Lung (tissue), 12 donors: ENCODE results near the gene LAMP1. TPM values are rescaled to one million over a fixed set of nuclear protein-coding genes. Genes with fewer than 3 reads are reported as not detected.

ENCODE experiments used
- ATAC-seq: fragments of 200-7000 bp; cut with Tn5 transposase; one replicate; pipeline ENCODE4 v1.9.1; 2020; ENCODE audit warnings: moderate number of reproducible peaks; ENCODE audit not compliant: insufficient read depth, low FRiP score
- DNase-seq, 3 donors: peaks; one replicate each; pipeline ENCODE4 v3.0.0-alpha.2; 2013 to 2017
- H3K27ac ChIP-seq, 2 donors: one replicate each; pipeline ENCODE4 v1.5.1; 2013; ENCODE audit warnings: mild to moderate bottlenecking in 2 of 2, moderate library complexity in 2 of 2, control low read depth in 1 of 2, inconsistent platforms in 1 of 2, low read depth in 1 of 2, low read length in 1 of 2
- H3K27me3 ChIP-seq, 3 donors: one replicate each; pipeline ENCODE4 v1.5.1; 2013; ENCODE audit warnings: low read length in 2 of 3; ENCODE audit not compliant: control insufficient read depth in 3 of 3, insufficient read depth in 3 of 3
- H3K36me3 ChIP-seq, 4 donors: one replicate each; pipeline ENCODE4 v1.5.1; 2013; ENCODE audit warnings: low read length in 4 of 4, mild to moderate bottlenecking in 1 of 4, moderate library complexity in 1 of 4; ENCODE audit not compliant: control insufficient read depth in 4 of 4, insufficient read depth in 4 of 4
- H3K4me1 ChIP-seq, 5 donors: one replicate each; pipeline ENCODE4 v1.5.1; 2013; ENCODE audit warnings: low read length in 5 of 5, mild to moderate bottlenecking in 2 of 5, moderate library complexity in 1 of 5; ENCODE audit not compliant: control insufficient read depth in 5 of 5, insufficient read depth in 5 of 5
- H3K4me3 ChIP-seq: one replicate; pipeline ENCODE4 v1.5.1; 2013; ENCODE audit warnings: mild to moderate bottlenecking, control low read depth, moderate library complexity
- H3K9ac ChIP-seq, 2 donors: one replicate each; pipeline ENCODE4 v1.5.1; 2013; ENCODE audit warnings: low read length in 2 of 2, control low read depth in 1 of 2; ENCODE audit not compliant: insufficient read depth in 1 of 2
- H3K9me3 ChIP-seq, 4 donors: one replicate each; pipeline ENCODE4 v1.5.1; 2013; ENCODE audit warnings: low read length in 3 of 4, mild to moderate bottlenecking in 1 of 4, moderate library complexity in 1 of 4; ENCODE audit not compliant: control insufficient read depth in 4 of 4, insufficient read depth in 3 of 4
- CTCF ChIP-seq: IDR thresholded peaks from 2 replicates; pipeline ENCODE4 v1.5.1; 2012; ENCODE audit warnings: mild to moderate bottlenecking; ENCODE audit errors: control extremely low read depth, extremely low read depth
- WGBS, 2 donors: extraction: QIAGEN DNeasy Blood & Tissue Kit; methylation state at CpG; one replicate each; pipeline ENCODE4 v1.1.7; 2013; 5-methylcytosine and 5-hydroxymethylcytosine counted together
- polyA plus RNA-seq, 2 donors: library from polyadenylated mRNA; stranded (reverse); fragments of 200-250 nt; gene quantifications; one replicate each; pipeline ENCODE4 v1.2.1, GENCODE V29; 2013
- total RNA-seq, 2 donors: library from RNA; depleted of rRNA in 1 of 2; stranded (reverse); fragments of >200 nt in 1 of 2; gene quantifications; one replicate each; pipeline ENCODE4 v1.2.1, GENCODE V29; 2014 to 2021
- donor health status: control.
- donor health status: control.
- donor health status: Bipolar disorder and iron deficiency.
- donor health status: healthy.
- donor health status: DM: yes; HTN: yes; CAD: no.

The LAMP1 gene
- total and polyA plus RNA-seq, 4 donors, result 76.8 to 320 (median 150) TPM

- Histone ChIP-seq H3K27me3 (peaks cover 0 to 5% (median 4%) of the 10 kb centered on the region in 3 donors), H3K36me3 (no peaks in the 10 kb centered on the region), H3K9me3 (peaks cover 0 to 3% (median 0%) of the 10 kb centered on the region in 4 donors), H3K4me3 (no peak overlapping the region), H3K9ac (no peak overlapping the region), H3K4me1 (peaks cover 0 to 9% (median 0%) of the 10 kb centered on the region in 5 donors), H3K27ac (no peak overlapping the region)
- no peak for ATAC-seq
- TF ChIP-seq CTCF, result no peak
- 68 to 87% methylated on average over 2 of the region's 2 CpGs for WGBS, 2 donors
- DNase-seq, result no peak
Observed at GRCh38 chr13:113291129-113291528, 5.9 kb upstream of the LAMP1 start.

- ATAC-seq (no peak), DNase-seq (peak in 1 of 3 donors; percentile 16)
- Histone ChIP-seq H3K9ac (peak overlapping the region in 1 of 2 donors; percentile 55), H3K27ac (no peak overlapping the region), H3K36me3 (no peaks in the 10 kb centered on the region), H3K9me3 (peaks cover 0 to 2% (median 0%) of the 10 kb centered on the region in 4 donors), H3K27me3 (peaks cover 0 to 5% (median 4%) of the 10 kb centered on the region in 3 donors), H3K4me3 (no peak overlapping the region), H3K4me1 (peaks cover 0 to 13% (median 0%) of the 10 kb centered on the region in 5 donors)
- no peak for TF ChIP-seq CTCF
- WGBS, 2 donors, result 9 to 10% methylated on average over 22 of the region's 22 CpGs
Observed at GRCh38 chr13:113292021-113292862, 4.8 kb upstream of the LAMP1 start.

- WGBS, 2 donors, result 84 to 85% methylated on average over 9 of the region's 9 CpGs
- Histone ChIP-seq H3K27ac (no peak overlapping the region), H3K9me3 (peaks cover 0 to 2% (median 0%) of the 10 kb centered on the region in 4 donors), H3K9ac (no peak overlapping the region), H3K4me1 (peaks cover 0 to 21% (median 6%) of the 10 kb centered on the region in 5 donors), H3K27me3 (peaks cover 0 to 5% (median 4%) of the 10 kb centered on the region in 3 donors), H3K36me3 (no peaks in the 10 kb centered on the region), H3K4me3 (no peak overlapping the region)
- no peak for TF ChIP-seq CTCF
- DNase-seq (no peak), ATAC-seq (no peak)
Observed at GRCh38 chr13:113293686-113294085, 3.4 kb upstream of the LAMP1 start.
